Mammary epithelial cell (primary cell): ENCODE results near the gene FOXP4.

Experiments
- CTCF ChIP-seq, 2 donors: IDR thresholded peaks in 1 of 2; conservative IDR thresholded peaks in 1 of 2; 2 replicates each; pipeline ENCODE4 v1.5.1; 2011 to 2012; ENCODE audit warnings: inconsistent platforms in 2 of 2, low read length in 2 of 2, mild to moderate bottlenecking in 2 of 2, control low read depth in 1 of 2, low read depth in 1 of 2; ENCODE audit not compliant: insufficient read depth in 1 of 2; ENCODE audit errors: extremely low read depth in 1 of 2
- EZH2 ChIP-seq: IDR thresholded peaks from 2 replicates; pipeline ENCODE4 v1.6.1; 2012; ENCODE audit warnings: low read length, inconsistent platforms, borderline replicate concordance

- no peak for TF ChIP-seq CTCF (conservative IDR thresholded peaks at IDR 0.05 in 1 of 2, IDR thresholded peaks at IDR 0.05 in 1 of 2; ENCODE audit: extremely low read depth in 1 of 2, insufficient read depth in 1 of 2, low read depth in 1 of 2, low read length in 2 of 2)
- TF ChIP-seq EZH2: no peak
Measured at GRCh38 chr6:41596807-41597206, 50.6 kb downstream of the FOXP4 start.
